Colonic mucosa (tissue), 4 donors: ENCODE measurements around the gene MACROD2. TPM values are rescaled to one million over a fixed set of nuclear protein-coding genes. Genes with fewer than 3 reads are reported as not detected.
A peak's percentile ranks its signal among the peaks of the same experiment; 100 is the strongest.

ENCODE experiments used
- DNase-seq: peaks from one replicate; pipeline ENCODE4 v3.0.0-alpha.2; 2020
- H3K27ac ChIP-seq: fragments of 200-600 bp; one replicate; pipeline ENCODE4 v1.8.0; 2021
- H3K27me3 ChIP-seq: fragments of 200-600 bp; one replicate; pipeline ENCODE4 v1.8.0; 2021
- H3K36me3 ChIP-seq: fragments of 200-600 bp; one replicate; pipeline ENCODE4 v1.8.0; 2021
- H3K4me1 ChIP-seq: fragments of 200-600 bp; one replicate; pipeline ENCODE4 v1.8.0; 2021; ENCODE audit warnings: mild to moderate bottlenecking
- H3K4me3 ChIP-seq: fragments of 200-600 bp; one replicate; pipeline ENCODE4 v1.8.0; 2021
- H3K9ac ChIP-seq, 2 donors: one replicate each; pipeline ENCODE4 v1.7.0; 2013; ENCODE audit warnings: control low read depth in 2 of 2, low read depth in 2 of 2, low read length in 2 of 2
- H3K9me3 ChIP-seq: fragments of 200-600 bp; one replicate; pipeline ENCODE4 v1.8.0; 2021
- CTCF ChIP-seq: fragments of 200-600 bp; IDR thresholded peaks from one replicate; pipeline ENCODE4 v1.8.0; 2022; ENCODE audit warnings: antibody characterized with exemption, mild to moderate bottlenecking
- intact Hi-C: fragments of 100-400 bp; cut with DNase I; formaldehyde crosslinking; loops from one replicate; pipeline ENCODE4 v1.14.1; 2022
- total RNA-seq, 2 donors: library from RNA; stranded (reverse); fragmentation: NEBNext Ultra II Directional in 1 of 2; extraction: Animal tissue kit (Norgen Biotek cat#: 25700) in 1 of 2; gene quantifications; one replicate each; pipeline ENCODE4 v1.2.1, GENCODE V29; 2021
- donor health status: healthy.
- donor health status: DM: no; HTN: no; CAD: no.
- donor health status: DM: no; HTN: no; CAD: no.

Gene MACROD2
- total RNA-seq, 2 donors from 2014 or later, result 3.2 to 3.3 TPM

- Histone ChIP-seq H3K4me1 (no peaks in the 10 kb centered on the region), H3K27me3 (no peaks in the 10 kb centered on the region), H3K9ac (no peak overlapping the region), H3K9me3 (no peaks in the 10 kb centered on the region), H3K36me3 (no peaks in the 10 kb centered on the region), H3K27ac (no peak overlapping the region), H3K4me3 (no peak overlapping the region)
- no peak for TF ChIP-seq CTCF
- intact Hi-C loops, result no loop called here
- DNase-seq, result no peak
These were observed 894.4 kb downstream of the MACROD2 start for GRCh38 chr20:14889496-14890255.

- intact Hi-C loops, result no loop called here
- Histone ChIP-seq H3K27ac (no peak overlapping the region), H3K4me3 (no peak overlapping the region), H3K27me3 (no peaks in the 10 kb centered on the region), H3K36me3 (no peaks in the 10 kb centered on the region), H3K9ac (no peak overlapping the region), H3K4me1 (no peaks in the 10 kb centered on the region), H3K9me3 (no peaks in the 10 kb centered on the region)
- DNase-seq, result no peak
- TF ChIP-seq CTCF, result no peak
These were observed 895.4 kb downstream of the MACROD2 start for GRCh38 chr20:14890713-14891112.

- Histone ChIP-seq H3K9me3 (no peaks in the 10 kb centered on the region), H3K9ac (no peak overlapping the region), H3K4me1 (no peaks in the 10 kb centered on the region), H3K4me3 (no peak overlapping the region), H3K27ac (no peak overlapping the region), H3K27me3 (no peaks in the 10 kb centered on the region), H3K36me3 (no peaks in the 10 kb centered on the region)
- peak; percentile 21 for DNase-seq
- TF ChIP-seq CTCF, result no peak
- intact Hi-C loops, result no loop called here
These were observed 897.5 kb downstream of the MACROD2 start for GRCh38 chr20:14892782-14893181.

GRCh38 chr20:14896569-14896968 lies 901.3 kb downstream of the MACROD2 start:
- H3K36me3 ChIP-seq, result no peaks in the 10 kb centered on the region
- no peak for TF ChIP-seq CTCF
- no peaks in the 10 kb centered on the region for H3K9me3 ChIP-seq
- no peak overlapping the region for H3K9ac ChIP-seq
- intact Hi-C loops, result no loop called here
- no peak overlapping the region for H3K27ac ChIP-seq
- no peaks in the 10 kb centered on the region for H3K4me1 ChIP-seq
- no peak for DNase-seq
- no peaks in the 10 kb centered on the region for H3K27me3 ChIP-seq
- H3K4me3 ChIP-seq, result no peak overlapping the region

GRCh38 chr20:14897608-14898007 lies 902.3 kb downstream of the MACROD2 start:
- Histone ChIP-seq H3K9me3 (no peaks in the 10 kb centered on the region), H3K36me3 (no peaks in the 10 kb centered on the region), H3K4me1 (no peaks in the 10 kb centered on the region), H3K4me3 (no peak overlapping the region), H3K27ac (no peak overlapping the region), H3K27me3 (no peaks in the 10 kb centered on the region), H3K9ac (no peak overlapping the region)
- no peak for TF ChIP-seq CTCF
- no peak for DNase-seq
- intact Hi-C loops, result no loop called here
